NOMO-1 treated with dmso at 0.1 percent for 144 hours (cell line): Measurements from ENCODE around the gene NUDT16L1.

Source experiments
- DNase-seq: peaks from one replicate; lab custom pipeline; 2025; ENCODE audit not compliant: unreplicated experiment; lab: John Stamatoyannopoulos, UW

The NUDT16L1 gene

DNA sequence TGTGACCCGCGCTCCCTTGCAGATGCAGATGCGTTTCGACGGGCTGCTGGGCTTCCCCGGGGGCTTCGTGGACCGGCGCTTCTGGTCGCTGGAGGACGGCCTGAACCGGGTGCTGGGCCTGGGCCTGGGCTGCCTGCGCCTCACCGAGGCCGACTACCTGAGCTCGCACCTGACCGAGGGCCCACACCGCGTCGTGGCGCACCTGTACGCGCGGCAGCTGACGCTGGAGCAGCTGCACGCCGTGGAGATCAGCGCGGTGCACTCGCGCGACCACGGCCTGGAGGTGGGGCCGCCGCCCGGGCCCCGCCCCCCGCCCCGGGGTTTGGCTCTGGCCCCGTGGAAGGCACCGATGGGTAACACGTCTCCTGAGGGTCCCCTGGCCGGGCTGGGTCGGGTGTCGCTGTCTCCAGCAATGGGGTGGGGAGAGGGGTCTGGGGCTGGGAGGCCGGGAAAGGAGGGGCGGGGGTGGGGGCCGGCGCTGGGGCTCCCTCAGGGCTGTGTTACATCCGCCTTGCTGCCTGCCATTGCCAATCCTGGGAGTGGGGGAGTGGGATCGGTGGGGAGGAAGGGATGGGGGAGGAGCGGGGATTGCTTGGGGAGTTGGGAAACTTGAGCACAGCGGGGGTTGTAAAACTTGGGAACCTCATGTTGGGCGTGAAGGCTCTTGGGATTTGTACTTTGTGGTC, 737 bp downstream of the NUDT16L1 start:
- no peak for DNase-seq

GRCh38 chr16:4694642-4695451, 1.5 kb downstream of the NUDT16L1 start:
- DNase-seq: no peak

- no peak for DNase-seq
Observed at GRCh38 chr16:4695473-4696171, 2.3 kb downstream of the NUDT16L1 start.

DNA sequence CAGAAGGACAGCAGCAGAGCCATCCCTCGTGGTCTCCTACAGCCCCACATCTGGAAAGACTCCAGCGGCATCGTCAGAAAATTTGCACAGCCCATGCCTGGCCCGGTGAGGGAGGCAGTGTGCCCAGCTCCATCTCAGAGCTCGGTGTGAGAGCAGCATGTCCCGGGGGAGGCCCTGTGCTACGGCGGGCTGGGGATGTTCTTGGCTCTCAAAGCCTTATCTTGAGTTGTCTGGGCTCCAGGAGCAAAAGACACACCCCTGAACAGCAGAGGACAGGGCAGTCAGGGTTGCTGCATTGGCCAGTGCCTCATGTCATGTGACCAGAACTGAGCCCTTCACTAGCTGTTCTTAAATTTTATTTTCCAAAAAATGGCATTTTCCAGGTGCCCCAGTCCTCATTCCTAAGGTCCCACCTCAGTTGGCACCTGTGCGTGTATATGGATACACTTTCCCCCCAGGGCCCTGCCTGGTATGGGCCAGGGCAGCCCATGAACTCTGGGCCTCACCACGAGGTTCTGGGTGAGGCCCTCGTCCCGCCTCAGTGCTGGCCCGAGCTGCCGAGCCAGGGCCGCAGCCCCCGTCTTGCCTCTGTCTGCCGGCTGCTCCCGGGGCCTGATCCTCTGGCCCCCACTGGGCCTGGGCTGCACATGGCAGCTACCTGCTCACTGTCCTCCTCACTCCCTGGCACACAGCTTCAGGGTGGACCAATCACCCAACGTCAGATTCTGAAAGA, 3.0 kb downstream of the NUDT16L1 start:
- no peak for DNase-seq

GRCh38 chr16:4696905-4697847, 3.8 kb downstream of the NUDT16L1 start:
- no peak for DNase-seq

DNA sequence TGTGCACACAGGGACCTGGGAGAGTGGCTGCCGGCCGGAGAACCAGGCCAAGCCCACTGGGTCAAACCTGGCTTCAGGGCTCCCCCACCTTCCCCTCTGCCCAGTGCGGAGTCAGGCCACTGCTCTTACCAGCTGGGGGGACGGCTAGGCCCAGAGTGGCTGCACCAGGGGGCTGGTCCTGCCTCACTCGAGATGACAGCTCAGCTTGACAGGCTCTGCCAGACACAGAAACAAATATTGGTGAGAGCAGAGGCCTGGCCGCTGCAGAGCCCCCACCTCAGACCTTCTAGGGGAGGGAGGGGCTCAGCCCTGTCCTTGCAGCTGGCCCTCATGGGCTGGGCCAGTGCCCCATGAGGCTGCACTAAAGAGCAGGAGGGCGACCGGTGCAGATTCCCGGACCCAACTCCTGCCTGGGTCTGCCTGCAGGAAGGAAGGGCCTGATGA, 4.5 kb downstream of the NUDT16L1 start:
- DNase-seq: no peak

DNA sequence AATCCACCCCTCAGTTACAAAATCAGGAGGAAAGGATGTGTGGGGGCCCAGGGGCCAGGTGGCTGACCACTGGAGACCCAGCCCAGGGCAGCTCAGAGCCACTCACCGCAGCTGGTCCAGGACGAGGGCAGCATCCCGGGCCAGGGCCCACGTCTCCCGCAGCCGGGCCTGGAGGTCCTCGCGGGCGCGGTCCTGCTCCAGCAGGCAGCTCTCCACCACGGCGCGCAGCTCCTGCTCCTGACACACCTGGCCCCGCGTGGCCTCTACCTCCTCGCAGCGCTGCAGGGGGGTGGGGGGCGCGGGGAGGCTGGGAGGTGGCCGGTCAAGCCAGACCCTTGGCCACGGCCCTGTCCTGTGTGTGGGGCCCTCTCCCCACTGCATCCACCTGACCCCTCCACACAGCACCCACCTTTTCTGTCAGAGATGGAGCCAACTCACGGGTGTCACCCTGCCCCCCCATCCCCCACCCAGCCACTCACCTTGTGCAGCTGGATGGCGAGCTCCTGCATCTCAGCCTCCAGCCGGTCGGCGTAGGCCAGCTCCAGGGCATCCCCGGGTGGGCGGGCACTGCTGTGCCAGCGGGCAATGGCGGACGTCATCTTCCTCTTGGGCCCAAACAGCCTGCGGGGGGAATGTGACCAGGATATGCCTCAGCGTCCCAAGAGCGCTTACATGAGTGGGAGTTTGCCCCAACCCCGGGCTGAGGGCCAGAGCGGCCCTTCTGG, 5.1 kb downstream of the NUDT16L1 start:
- no peak for DNase-seq

GRCh38 chr16:4699046-4699556, 5.7 kb downstream of the NUDT16L1 start:
- DNase-seq: no peak

DNA sequence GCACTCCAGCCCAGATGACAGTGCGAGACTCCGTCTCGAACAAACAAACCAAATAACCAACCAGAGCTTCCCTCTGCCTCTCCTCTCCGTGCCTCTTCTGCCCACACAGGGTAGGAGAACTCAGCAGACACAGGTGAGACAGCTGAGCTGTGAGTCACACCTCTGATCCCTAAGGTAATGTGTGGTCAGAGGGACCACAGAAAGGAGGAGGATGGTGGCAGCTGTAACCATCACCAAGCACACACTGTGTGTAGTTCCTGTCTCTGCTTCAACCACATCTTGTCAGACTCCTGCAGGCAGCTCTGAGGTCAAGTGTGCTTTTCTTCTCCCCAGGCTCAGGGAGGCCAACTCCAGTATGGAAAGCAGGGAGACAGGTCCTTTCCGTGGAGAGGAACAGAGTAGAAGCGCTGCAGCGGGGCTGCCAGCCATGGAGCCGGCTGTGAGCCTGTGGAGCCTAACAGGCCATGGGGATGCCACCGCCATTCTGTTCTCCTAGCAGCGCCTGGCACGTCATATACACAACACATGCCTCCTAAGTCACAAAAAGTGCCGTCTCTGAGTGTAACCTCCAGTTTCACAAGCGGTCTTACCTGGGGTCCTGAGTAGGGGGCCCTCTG, 7.1 kb downstream of the NUDT16L1 start:
- no peak for DNase-seq

GRCh38 chr16:4700997-4701743, 7.8 kb downstream of the NUDT16L1 start:
- DNase-seq: no peak

GRCh38 chr16:4701791-4702465, 8.6 kb downstream of the NUDT16L1 start:
- no peak for DNase-seq

- DNase-seq: no peak
Observed at GRCh38 chr16:4702466-4702808, 9.1 kb downstream of the NUDT16L1 start.

GRCh38 chr16:4703906-4704305, 10.5 kb downstream of the NUDT16L1 start:
- no peak for DNase-seq

GRCh38 chr16:4704491-4704890, 11.1 kb downstream of the NUDT16L1 start:
- no peak for DNase-seq

- DNase-seq: no peak
Observed at GRCh38 chr16:4704913-4705312, 11.6 kb downstream of the NUDT16L1 start.

DNA sequence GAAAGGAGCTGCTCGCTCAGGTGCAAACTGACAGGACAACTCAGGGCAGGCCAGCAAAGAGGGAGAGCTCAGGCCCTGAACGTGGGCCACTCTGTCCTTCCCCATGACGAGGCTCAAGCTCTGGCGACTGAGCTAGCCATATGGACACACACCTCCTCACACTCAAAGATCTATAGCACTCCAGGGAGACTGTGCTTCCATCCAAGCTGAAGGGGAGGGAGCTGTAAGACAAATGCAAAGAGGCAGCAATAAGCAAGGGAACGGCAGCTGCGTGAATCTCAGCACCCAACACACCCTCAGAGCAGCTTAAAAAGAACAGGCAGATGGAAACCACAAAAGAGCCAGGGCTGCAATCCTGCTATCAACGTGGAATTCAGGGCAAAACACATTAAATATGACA, 13.5 kb downstream of the NUDT16L1 start:
- DNase-seq: no peak

DNA sequence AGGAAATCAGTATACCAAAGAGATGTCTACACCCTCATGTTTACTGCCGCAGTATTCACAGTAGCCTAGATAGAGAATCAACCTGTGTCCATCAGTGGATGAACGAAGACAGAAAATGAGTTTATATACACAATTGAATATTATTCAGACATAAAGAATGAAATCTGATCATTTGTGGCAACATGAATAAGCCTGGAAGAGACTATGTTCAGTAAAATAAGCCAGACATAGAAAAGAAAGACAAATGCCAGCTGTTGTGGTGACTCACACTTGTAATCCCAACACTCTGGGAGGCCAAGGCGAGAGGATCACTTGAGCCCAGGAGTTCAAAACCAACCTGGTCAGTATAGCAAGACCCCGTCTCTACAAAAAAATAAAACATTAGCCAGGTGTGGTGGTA, 16.1 kb downstream of the NUDT16L1 start:
- no peak for DNase-seq
